IMR-90 (cell line): ENCODE data around the gene TRIM24. TPM values are rescaled to one million over a fixed set of nuclear protein-coding genes. Genes with fewer than 3 reads are reported as not detected.

Source experiments
- ATAC-seq: fragments of 200-7000 bp; cut with Tn5 transposase; 2 replicates; pipeline ENCODE4 v1.9.1; 2020; ENCODE audit warnings: low read depth, mild to moderate bottlenecking, moderate library complexity
- BruUV-seq: library from RNA; stranded (reverse); fragments of 400-500 nt; replicated peaks from 2 replicates; lab custom pipeline; 2021; lab: Mats Ljungman, UMichigan
- CTCF ChIA-PET: fragments of 300-600 bp; formaldehyde crosslinking; extraction: SDS; loops from one replicate; lab custom pipeline; 2021; ENCODE audit warnings: antibody characterized with exemption; lab: Yijun Ruan, JAX
- POLR2A ChIA-PET: fragments of 300-600 bp; sonication (Branson Sonifier 250); formaldehyde crosslinking; loops from one replicate; lab custom pipeline; 2022; ENCODE audit warnings: antibody characterized with exemption; ENCODE audit not compliant: unreplicated experiment; lab: Charles Lee
- DNase-seq: peaks from one replicate; pipeline ENCODE4 v3.0.0; 2013
- H2AFZ ChIP-seq: replicated peaks from 2 replicates; pipeline ENCODE3; 2013; ENCODE audit warnings: low read length, mild to moderate bottlenecking; ENCODE audit not compliant: poor library complexity
- H2AK5ac ChIP-seq: 2 replicates; pipeline ENCODE4 v1.6.1; 2013; ENCODE audit warnings: low read depth, low read length, inconsistent platforms
- H2AK9ac ChIP-seq: replicated peaks from 2 replicates; pipeline ENCODE3; 2013; ENCODE audit warnings: mild to moderate bottlenecking, low read depth, low read length, moderate library complexity; ENCODE audit not compliant: poor library complexity
- H2BK120ac ChIP-seq: 2 replicates; pipeline ENCODE4 v1.6.1; 2013; ENCODE audit warnings: low read depth, low read length, inconsistent platforms
- H2BK15ac ChIP-seq: 3 replicates; pipeline ENCODE4 v1.6.1; 2013; ENCODE audit warnings: low read depth, low read length, inconsistent platforms
- H2BK20ac ChIP-seq: 2 replicates; pipeline ENCODE4 v1.6.1; 2013; ENCODE audit warnings: low read depth, mild to moderate bottlenecking, inconsistent platforms, low read length, moderate library complexity
- H2BK5ac ChIP-seq: 2 replicates; pipeline ENCODE4 v1.6.1; 2013; ENCODE audit warnings: mild to moderate bottlenecking, low read depth, low read length, inconsistent platforms; ENCODE audit not compliant: poor library complexity, severe bottlenecking
- H3K14ac ChIP-seq: replicated peaks from 2 replicates; pipeline ENCODE4 v1.6.1; 2013; ENCODE audit warnings: low read depth, low read length, inconsistent platforms
- H3K18ac ChIP-seq: 2 replicates; pipeline ENCODE4 v1.6.1; 2013; ENCODE audit warnings: low read depth, low read length, control low read depth
- H3K23ac ChIP-seq: 2 replicates; pipeline ENCODE4 v1.6.1; 2013; ENCODE audit warnings: low read depth, low read length, inconsistent platforms
- H3K27ac ChIP-seq: 2 replicates; pipeline ENCODE4 v1.5.1; 2013; ENCODE audit warnings: mild to moderate bottlenecking, control low read depth, low read length; ENCODE audit not compliant: insufficient read depth
- H3K27me3 ChIP-seq: 2 replicates; pipeline ENCODE4 v1.6.1; 2013; ENCODE audit warnings: low read length; ENCODE audit not compliant: control insufficient read depth, insufficient read depth
- H3K36me3 ChIP-seq: 2 replicates; pipeline ENCODE4 v1.6.1; 2013; ENCODE audit warnings: low read length, mixed read lengths; ENCODE audit not compliant: control insufficient read depth, insufficient read depth
- H3K4ac ChIP-seq: 2 replicates; pipeline ENCODE4 v1.6.1; 2013; ENCODE audit warnings: low read depth, low read length, inconsistent platforms
- H3K4me1 ChIP-seq: 2 replicates; pipeline ENCODE4 v1.6.1; 2013; ENCODE audit warnings: low read length, mixed read lengths; ENCODE audit not compliant: control insufficient read depth, insufficient read depth
- H3K4me2 ChIP-seq: 2 replicates; pipeline ENCODE4 v1.6.1; 2013; ENCODE audit warnings: low read depth, mild to moderate bottlenecking, control low read depth, low read length, moderate library complexity
- H3K4me3 ChIP-seq: 2 replicates; pipeline ENCODE4 v1.5.1; 2013; ENCODE audit warnings: low read depth, mild to moderate bottlenecking, control low read depth, low read length, moderate library complexity; ENCODE audit not compliant: insufficient read depth
- H3K56ac ChIP-seq: 2 replicates; pipeline ENCODE4 v1.6.1; 2013; ENCODE audit warnings: low read length, inconsistent platforms; ENCODE audit not compliant: insufficient read depth; ENCODE audit errors: extremely low read depth
- H3K79me1 ChIP-seq, 2 experiments: 2 replicates each; pipeline ENCODE4 v1.6.1; 2013; ENCODE audit warnings: low read length in 2 of 2, inconsistent platforms in 1 of 2, low read depth in 1 of 2
- H3K9ac ChIP-seq: 2 replicates; pipeline ENCODE4 v1.6.1; 2013; ENCODE audit warnings: low read depth, low read length, control low read depth
- H3K9me1 ChIP-seq: 2 replicates; pipeline ENCODE4 v1.6.1; 2013; ENCODE audit warnings: low read length, inconsistent platforms; ENCODE audit not compliant: insufficient read depth
- H3K9me3 ChIP-seq: 2 replicates; pipeline ENCODE4 v1.6.1; 2013; ENCODE audit warnings: low read length; ENCODE audit not compliant: control insufficient read depth, insufficient read depth
- H4K20me1 ChIP-seq: 2 replicates; pipeline ENCODE4 v1.6.1; 2013; ENCODE audit warnings: low read length, inconsistent platforms; ENCODE audit not compliant: insufficient read depth
- H4K5ac ChIP-seq: 2 replicates; pipeline ENCODE4 v1.6.1; 2013; ENCODE audit warnings: mild to moderate bottlenecking, low read depth, low read length, control low read depth
- H4K8ac ChIP-seq, 2 experiments: 2 replicates each; pipeline ENCODE4 v1.6.1; 2013; ENCODE audit warnings: low read depth in 2 of 2, low read length in 2 of 2, control low read depth in 1 of 2, inconsistent platforms in 1 of 2
- H4K91ac ChIP-seq: 2 replicates; pipeline ENCODE4 v1.6.1; 2013; ENCODE audit warnings: low read depth, low read length, inconsistent platforms; ENCODE audit not compliant: insufficient read depth
- BHLHE40 ChIP-seq: fragments of 150-350 bp; IDR thresholded peaks from 2 replicates; pipeline ENCODE4 v1.6.1; 2016; ENCODE audit warnings: mild to moderate bottlenecking, low read depth, low read length
- CEBPB ChIP-seq: IDR thresholded peaks from 2 replicates; pipeline ENCODE4 v1.6.1; 2012; ENCODE audit warnings: low read depth, low read length, improper control_type of control experiment
- CHD1 ChIP-seq: IDR thresholded peaks from 2 replicates; pipeline ENCODE4 v1.6.1; 2012; ENCODE audit warnings: low read depth, low read length, improper control_type of control experiment
- CTCF ChIP-seq: conservative IDR thresholded peaks from 2 replicates; pipeline ENCODE4 v1.5.1; 2012; ENCODE audit warnings: mild to moderate bottlenecking, low read depth, low read length, improper control_type of control experiment
- ELK1 ChIP-seq: fragments of 150-350 bp; IDR thresholded peaks from 2 replicates; pipeline ENCODE4 v1.6.1; 2016; ENCODE audit warnings: low read depth, mild to moderate bottlenecking, low read length, moderate library complexity, borderline replicate concordance
- FOS ChIP-seq: fragments of 150-350 bp; IDR thresholded peaks from 2 replicates; pipeline ENCODE4 v1.6.1; 2016; ENCODE audit warnings: low read depth, low read length
- MAFK ChIP-seq: IDR thresholded peaks from 2 replicates; pipeline ENCODE4 v1.6.1; 2012; ENCODE audit warnings: low read depth, low read length, improper control_type of control experiment
- NFE2L2 ChIP-seq: fragments of 150-350 bp; IDR thresholded peaks from 2 replicates; pipeline ENCODE4 v1.6.1; 2016; ENCODE audit warnings: low read depth, mild to moderate bottlenecking, low read length
- RAD21 ChIP-seq: IDR thresholded peaks from 2 replicates; pipeline ENCODE4 v1.6.1; 2012; ENCODE audit warnings: low read length, improper control_type of control experiment
- RCOR1 ChIP-seq: IDR thresholded peaks from 2 replicates; pipeline ENCODE4 v1.6.1; 2012; ENCODE audit warnings: mild to moderate bottlenecking, low read length, improper control_type of control experiment; ENCODE audit not compliant: insufficient replicate concordance
- RFX5 ChIP-seq: IDR thresholded peaks from 2 replicates; pipeline ENCODE4 v1.8.0; 2012; ENCODE audit warnings: low read depth, mild to moderate bottlenecking, low read length, moderate library complexity
- SMC3 ChIP-seq: fragments of 150-350 bp; IDR thresholded peaks from 2 replicates; pipeline ENCODE4 v1.6.1; 2016; ENCODE audit warnings: low read depth, mild to moderate bottlenecking, antibody characterized with exemption, low read length, moderate library complexity
- USF2 ChIP-seq: fragments of 150-350 bp; IDR thresholded peaks from 2 replicates; pipeline ENCODE4 v1.6.1; 2017; ENCODE audit warnings: mild to moderate bottlenecking, antibody characterized with exemption, low read length, low read depth
- WGBS, 2 experiments: methylation state at CpG; one replicate each; pipeline versions ENCODE4 v1.1.5 to v1.1.7; 2013; ENCODE audit warnings: missing lambda C conversion rate in 2 of 2; ENCODE audit not compliant: insufficient read length in 1 of 2; ENCODE audit errors: extremely low coverage in 2 of 2; 5-methylcytosine and 5-hydroxymethylcytosine counted together
- dilution Hi-C: fragments of 300-500 bp; cut with HindIII; formaldehyde crosslinking; loops from one replicate; pipeline ENCODE4 v1.14.3; 2018; ENCODE audit warnings: low sequenced_read_pairs; ENCODE audit not compliant: unreplicated experiment
- in situ Hi-C: fragments of 300-500 bp; cut with MboI; formaldehyde crosslinking; loops from 3 replicates; pipeline ENCODE4 v1.14.3; 2019; ENCODE audit warnings: low sequenced_read_pairs, inconsistent platforms, mixed read lengths
- intact Hi-C: fragments of 100-400 bp; cut with micrococcal nuclease; formaldehyde crosslinking; loops from 2 replicates; pipeline ENCODE4 v1.10.0; 2022
- polyA plus RNA-seq, 3 experiments: library from polyadenylated mRNA; depleted of rRNA; stranded (reverse); fragments of >200 nt; gene quantifications; 2 replicates each; pipeline ENCODE4 v1.2.3, GENCODE V29; 2012; ENCODE audit warnings: low replicate concordance in 1 of 3
- total RNA-seq: library from RNA; depleted of rRNA; stranded (reverse); fragments of >200 nt; gene quantifications from 2 replicates; pipeline ENCODE4 v1.2.3, GENCODE V29; 2012

Gene TRIM24
- total and polyA plus RNA-seq, 2 of the 4 experiments (the other 2 are of a cell fraction), result 4.1 to 5.7 TPM

GRCh38 chr7:138495485-138495884 is 35.4 kb downstream of the TRIM24 start:
- H4K20me1 ChIP-seq, result no peaks in the 10 kb centered on the region
- H3K4me3 ChIP-seq, result no peak overlapping the region
- no CpG with 5 or more reads among the region's 1 CpG for WGBS, 2 experiments
- H3K36me3 ChIP-seq, result no peaks in the 10 kb centered on the region
- DNase-seq, result no peak
- TF ChIP-seq RFX5 (no peak), CTCF (no peak), ELK1 (no peak), SMC3 (no peak), RAD21 (no peak), BHLHE40 (no peak), MAFK (no peak), CHD1 (no peak), RCOR1 (no peak), USF2 (no peak), FOS (no peak), NFE2L2 (no peak), CEBPB (no peak)
- H4K8ac ChIP-seq, result no peak overlapping the region
- H4K5ac ChIP-seq, result no peak overlapping the region
- H3K9me3 ChIP-seq, result no peaks in the 10 kb centered on the region
- H2AK9ac ChIP-seq, result no peak overlapping the region
- in situ Hi-C loops, result no loop called here
- no peak overlapping the region for H2AK5ac ChIP-seq
- ChIA-PET POLR2A (no interaction called here), CTCF (no interaction called here)
- no peak overlapping the region for H3K23ac ChIP-seq
- H2AFZ ChIP-seq, result no peak overlapping the region
- H3K14ac ChIP-seq, result no peak overlapping the region
- H2BK15ac ChIP-seq, result no peak overlapping the region
- no peaks in the 10 kb centered on the region for H3K4me1 ChIP-seq
- H2BK120ac ChIP-seq, result no peak overlapping the region
- no peak overlapping the region for H3K9ac ChIP-seq
- no TSS peak for BruUV-seq
- no peak overlapping the region for H3K56ac ChIP-seq
- no peak overlapping the region for H3K4me2 ChIP-seq
- dilution Hi-C loops, result no loop called here
- no peak overlapping the region for H3K27ac ChIP-seq
- no peaks in the 10 kb centered on the region for H3K27me3 ChIP-seq
- H2BK5ac ChIP-seq, result no peak overlapping the region
- H2BK20ac ChIP-seq, result no peak overlapping the region
- intact Hi-C loops, result no loop called here
- no peak overlapping the region for H4K91ac ChIP-seq
- H3K18ac ChIP-seq, result no peak overlapping the region
- H3K4ac ChIP-seq, result no peak overlapping the region
- no peak for ATAC-seq
- H3K9me1 ChIP-seq, result no peaks in the 10 kb centered on the region
- peaks cover 18 to 26% of the 10 kb centered on the region in 2 experiments for H3K79me1 ChIP-seq
